HL-60 (cell line): ENCODE results near the gene PPM1A.

Experiments
- GABPA ChIP-seq: IDR thresholded peaks from 2 replicates; pipeline ENCODE4 v1.6.1; 2012; ENCODE audit warnings: low read depth
- POLR2AphosphoS5 ChIP-seq: IDR thresholded peaks from 2 replicates; pipeline ENCODE4 v1.6.1; 2012; ENCODE audit warnings: low read depth
- SPI1 ChIP-seq: IDR thresholded peaks from 2 replicates; pipeline ENCODE4 v1.6.1; 2012; ENCODE audit warnings: low read depth, mild to moderate bottlenecking, borderline replicate concordance
- TF ChIP-seq, protein P1 (sequence below): IDR thresholded peaks from one replicate; pipeline ENCODE4 v1.5.1; 2011; ENCODE audit warnings: low read length, control low read depth, inconsistent platforms; ENCODE audit not compliant: insufficient read depth
- TF ChIP-seq, protein P2 (sequence below): IDR thresholded peaks from 2 replicates; pipeline ENCODE4 v1.6.1; 2012; ENCODE audit warnings: low read depth; ENCODE audit not compliant: insufficient replicate concordance

DNA sequence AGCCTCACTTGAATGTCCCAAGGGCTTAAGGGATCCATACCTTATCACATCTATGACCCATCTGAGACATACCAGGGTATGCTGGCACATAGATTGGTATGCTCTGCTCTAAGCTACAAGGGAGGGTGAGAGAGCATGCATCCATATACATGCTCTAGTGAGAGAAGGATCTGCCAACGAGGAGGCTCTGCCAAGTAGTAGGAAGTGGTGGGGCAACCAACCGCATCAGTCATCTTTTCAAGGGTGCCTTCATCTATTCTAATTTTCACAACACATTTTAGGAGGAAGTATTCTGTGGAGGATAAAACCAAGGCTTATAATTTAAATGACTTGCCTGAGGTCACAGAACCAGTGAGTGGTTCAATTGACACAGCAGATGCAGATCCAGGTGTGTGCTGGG, 6.6 kb upstream of the PPM1A start:
- TF ChIP-seq, protein P1, sequence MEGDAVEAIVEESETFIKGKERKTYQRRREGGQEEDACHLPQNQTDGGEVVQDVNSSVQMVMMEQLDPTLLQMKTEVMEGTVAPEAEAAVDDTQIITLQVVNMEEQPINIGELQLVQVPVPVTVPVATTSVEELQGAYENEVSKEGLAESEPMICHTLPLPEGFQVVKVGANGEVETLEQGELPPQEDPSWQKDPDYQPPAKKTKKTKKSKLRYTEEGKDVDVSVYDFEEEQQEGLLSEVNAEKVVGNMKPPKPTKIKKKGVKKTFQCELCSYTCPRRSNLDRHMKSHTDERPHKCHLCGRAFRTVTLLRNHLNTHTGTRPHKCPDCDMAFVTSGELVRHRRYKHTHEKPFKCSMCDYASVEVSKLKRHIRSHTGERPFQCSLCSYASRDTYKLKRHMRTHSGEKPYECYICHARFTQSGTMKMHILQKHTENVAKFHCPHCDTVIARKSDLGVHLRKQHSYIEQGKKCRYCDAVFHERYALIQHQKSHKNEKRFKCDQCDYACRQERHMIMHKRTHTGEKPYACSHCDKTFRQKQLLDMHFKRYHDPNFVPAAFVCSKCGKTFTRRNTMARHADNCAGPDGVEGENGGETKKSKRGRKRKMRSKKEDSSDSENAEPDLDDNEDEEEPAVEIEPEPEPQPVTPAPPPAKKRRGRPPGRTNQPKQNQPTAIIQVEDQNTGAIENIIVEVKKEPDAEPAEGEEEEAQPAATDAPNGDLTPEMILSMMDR: no peak
- TF ChIP-seq GABPA (no peak), SPI1 (peak; percentile 60; the same call in 1 of the 2 replicates), POLR2AphosphoS5 (no peak)
- TF ChIP-seq, protein P2, sequence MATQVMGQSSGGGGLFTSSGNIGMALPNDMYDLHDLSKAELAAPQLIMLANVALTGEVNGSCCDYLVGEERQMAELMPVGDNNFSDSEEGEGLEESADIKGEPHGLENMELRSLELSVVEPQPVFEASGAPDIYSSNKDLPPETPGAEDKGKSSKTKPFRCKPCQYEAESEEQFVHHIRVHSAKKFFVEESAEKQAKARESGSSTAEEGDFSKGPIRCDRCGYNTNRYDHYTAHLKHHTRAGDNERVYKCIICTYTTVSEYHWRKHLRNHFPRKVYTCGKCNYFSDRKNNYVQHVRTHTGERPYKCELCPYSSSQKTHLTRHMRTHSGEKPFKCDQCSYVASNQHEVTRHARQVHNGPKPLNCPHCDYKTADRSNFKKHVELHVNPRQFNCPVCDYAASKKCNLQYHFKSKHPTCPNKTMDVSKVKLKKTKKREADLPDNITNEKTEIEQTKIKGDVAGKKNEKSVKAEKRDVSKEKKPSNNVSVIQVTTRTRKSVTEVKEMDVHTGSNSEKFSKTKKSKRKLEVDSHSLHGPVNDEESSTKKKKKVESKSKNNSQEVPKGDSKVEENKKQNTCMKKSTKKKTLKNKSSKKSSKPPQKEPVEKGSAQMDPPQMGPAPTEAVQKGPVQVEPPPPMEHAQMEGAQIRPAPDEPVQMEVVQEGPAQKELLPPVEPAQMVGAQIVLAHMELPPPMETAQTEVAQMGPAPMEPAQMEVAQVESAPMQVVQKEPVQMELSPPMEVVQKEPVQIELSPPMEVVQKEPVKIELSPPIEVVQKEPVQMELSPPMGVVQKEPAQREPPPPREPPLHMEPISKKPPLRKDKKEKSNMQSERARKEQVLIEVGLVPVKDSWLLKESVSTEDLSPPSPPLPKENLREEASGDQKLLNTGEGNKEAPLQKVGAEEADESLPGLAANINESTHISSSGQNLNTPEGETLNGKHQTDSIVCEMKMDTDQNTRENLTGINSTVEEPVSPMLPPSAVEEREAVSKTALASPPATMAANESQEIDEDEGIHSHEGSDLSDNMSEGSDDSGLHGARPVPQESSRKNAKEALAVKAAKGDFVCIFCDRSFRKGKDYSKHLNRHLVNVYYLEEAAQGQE: no peak
